ENCODE results near the gene PAK2.
"Not testable (repeated sequence)": the region's sequence is repeated elsewhere in the genome, so short reads cannot be mapped to it uniquely, and the experiment has no call there.

The PAK2 gene

GRCh38 chr3:196844235-196845219, 104.9 kb downstream of the PAK2 start:
- DNase-seq = not testable (repeated sequence)

GRCh38 chr3:196848375-196848774, 108.7 kb downstream of the PAK2 start:
- not testable (repeated sequence) for DNase-seq

DNA sequence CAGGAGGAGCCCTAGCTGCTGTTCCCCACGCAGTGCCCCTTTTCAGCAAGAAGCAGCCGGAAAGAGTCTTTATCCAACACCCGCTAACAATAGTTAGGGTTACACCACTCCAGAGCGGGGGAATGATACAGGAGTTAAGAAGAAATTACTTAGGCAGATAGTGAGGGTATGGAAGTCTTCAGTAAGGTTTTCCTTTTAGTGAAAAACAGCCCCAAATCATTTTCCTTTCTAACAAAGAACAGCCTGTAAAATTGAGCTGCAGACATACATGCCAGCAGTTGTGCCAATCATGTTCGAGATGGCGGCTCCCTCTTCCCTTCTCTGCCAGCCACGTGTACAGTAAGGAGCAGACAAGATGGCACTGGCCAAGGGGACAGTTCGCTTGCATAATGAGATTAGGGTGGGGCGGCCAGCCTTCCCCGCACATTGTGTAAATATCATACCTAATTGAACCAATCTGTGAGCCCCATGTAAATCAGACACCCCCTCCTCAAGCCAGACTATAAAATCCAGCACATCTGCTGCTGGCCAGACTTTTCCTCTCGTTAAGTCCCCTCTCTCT, 109.6 kb downstream of the PAK2 start:
- no peak for DNase-seq

DNA sequence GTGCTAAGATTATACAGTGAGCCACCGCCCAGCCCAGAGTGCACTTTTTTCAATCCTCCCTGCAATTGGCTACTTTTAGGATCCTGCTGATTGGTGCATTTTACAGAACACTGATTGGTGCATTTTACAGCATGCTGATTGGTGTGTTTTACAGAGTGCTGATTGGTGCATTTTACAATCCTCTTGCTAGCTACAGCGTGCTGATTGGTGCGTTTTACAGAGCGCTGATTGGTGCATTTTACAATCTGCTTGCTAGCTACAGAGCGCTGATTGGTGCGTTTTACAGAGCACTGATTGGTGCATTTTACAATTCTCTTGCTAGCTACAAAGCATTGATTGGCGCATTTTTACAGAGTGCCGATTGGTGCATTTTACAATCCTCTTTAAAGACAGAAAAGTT, 123.3 kb downstream of the PAK2 start:
- not testable (repeated sequence) for DNase-seq

DNA sequence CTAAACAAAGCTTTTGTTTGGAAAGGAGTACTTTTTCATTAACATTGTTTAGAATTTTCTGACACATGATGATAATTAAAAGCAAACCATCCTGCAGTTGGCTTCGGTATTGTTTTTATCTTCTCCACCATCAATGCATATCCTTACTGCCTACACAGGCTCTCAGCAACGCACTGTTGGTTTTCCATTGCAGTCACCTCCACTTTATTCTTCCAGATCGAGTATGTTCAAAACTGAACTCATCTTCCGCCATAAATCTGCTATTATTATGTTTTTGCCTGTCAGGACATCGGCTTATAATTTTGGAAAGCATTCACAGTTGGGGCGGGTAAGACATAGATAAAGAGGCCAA, 127.5 kb downstream of the PAK2 start:
- DNase-seq = no peak

DNA sequence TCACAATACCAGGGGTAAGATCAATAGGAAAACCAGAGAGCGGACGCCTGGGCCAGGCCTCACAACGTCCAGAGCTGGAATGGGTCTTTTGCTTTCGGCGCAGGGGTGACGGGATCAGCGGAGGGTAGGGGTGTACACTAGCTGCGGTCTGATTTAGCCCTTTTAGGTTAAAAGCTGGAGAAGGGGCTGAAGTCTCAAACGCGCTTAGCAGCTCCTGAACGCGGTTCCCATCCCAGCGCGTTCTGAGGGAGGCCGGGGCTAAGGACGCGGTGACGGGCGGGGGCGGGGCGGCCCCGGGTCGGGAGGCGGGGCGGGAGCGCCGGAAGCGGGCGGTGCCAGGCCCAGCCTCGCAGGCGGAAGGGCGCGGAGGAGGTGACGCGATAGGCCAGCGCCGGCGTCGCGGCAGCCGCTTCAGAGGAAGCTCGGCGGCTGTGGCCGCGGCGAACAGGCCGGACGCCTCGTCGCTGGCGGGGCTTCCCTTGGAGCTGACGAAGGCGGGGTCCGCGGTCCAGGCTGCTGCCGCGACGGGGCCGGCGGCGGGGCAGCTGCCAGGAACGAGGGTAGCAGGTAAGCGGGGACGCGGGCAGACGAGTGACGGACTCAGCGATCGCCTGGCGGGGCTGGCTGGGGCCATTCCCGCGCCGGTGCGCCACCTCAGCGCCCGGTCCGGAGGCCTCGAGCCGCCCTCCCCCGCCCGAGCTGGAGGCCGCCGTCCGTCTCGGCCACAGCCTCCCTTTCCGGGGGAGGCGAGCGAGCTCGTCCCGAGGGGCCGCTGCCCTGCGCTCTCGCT, 128.0 kb downstream of the PAK2 start, which contains the start of gene SENP5:
Gene SENP5 (plus strand): TSS at position 414 of the 790 bp plus-strand sequence. CDS start 17,262 bp downstream, outside the sequence.
- DNase-seq = peak; percentile 85 to 90

- DNase-seq = peak in 1 of 2 donors; percentile 3
Observed at GRCh38 chr3:196868297-196868661, 128.6 kb downstream of the PAK2 start.

GRCh38 chr3:196872316-196872715, 132.7 kb downstream of the PAK2 start:
- no peak for DNase-seq

GRCh38 chr3:196874511-196875094, 134.9 kb downstream of the PAK2 start:
- DNase-seq = not testable (repeated sequence)

DNA sequence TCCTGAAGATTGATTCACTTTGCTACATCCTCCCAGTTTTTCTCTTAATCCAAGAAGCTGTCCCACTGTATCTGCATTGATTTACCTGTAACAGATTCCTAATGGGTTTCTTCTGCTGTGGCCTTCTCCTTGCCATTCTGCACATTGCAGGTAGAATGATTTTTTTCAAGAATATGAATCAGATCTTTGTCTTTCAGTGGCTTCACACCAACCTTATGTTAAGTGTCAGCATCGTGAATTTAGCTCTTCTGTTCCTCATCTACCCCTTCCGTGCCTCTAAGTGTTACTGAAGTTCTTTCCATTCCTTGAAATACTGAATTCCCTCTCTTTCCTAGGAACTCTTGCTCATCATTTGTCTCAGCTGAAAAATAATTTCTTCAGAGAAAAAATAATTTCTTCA, 135.6 kb downstream of the PAK2 start:
- no peak for DNase-seq

All from stimulated activated CD4-positive, alpha-beta T cell treated with anti-CD3 and anti-CD28 coated beads, Interleukin-2, amount 100 ng/mL, for 48 hours (primary cell).